GM12878 (cell line): Measurements from ENCODE around the gene ZNF827. TPM values are rescaled to one million over a fixed set of nuclear protein-coding genes. Genes with fewer than 3 reads are reported as not detected.

ENCODE experiments used
- ATAC-seq: fragments of 200-7000 bp; cut with Tn5 transposase; 3 replicates; pipeline ENCODE4 v1.9.1; 2020; ENCODE audit warnings: mild to moderate bottlenecking, moderate library complexity
- BruUV-seq: library from RNA; stranded (reverse); fragments of 400-500 nt; replicated peaks from 2 replicates; lab custom pipeline; 2021; lab: Mats Ljungman, UMichigan
- CTCF ChIA-PET: fragments of 300-600 bp; sonication (Branson Sonifier 250); formaldehyde crosslinking; extraction: SDS; loops from one replicate; lab custom pipeline; 2021; ENCODE audit warnings: inconsistent platforms; lab: Yijun Ruan, JAX
- POLR2A ChIA-PET: fragments of 350-600 bp; formaldehyde crosslinking; extraction: SDS; loops from one replicate; lab custom pipeline; 2021; ENCODE audit warnings: inconsistent platforms; lab: Charles Lee
- RAD21 ChIA-PET: fragments of 300-600 bp; sonication (Branson Sonifier 250); formaldehyde crosslinking; loops from one replicate; lab custom pipeline; 2023; ENCODE audit warnings: antibody characterized with exemption; ENCODE audit not compliant: unreplicated experiment; lab: Charles Lee
- SMC1A ChIA-PET: fragments of 300-600 bp; sonication (Branson Sonifier 250); formaldehyde crosslinking; loops from one replicate; lab custom pipeline; 2023; ENCODE audit not compliant: unreplicated experiment, uncharacterized antibody; lab: Charles Lee
- DNase-seq: peaks from one replicate; pipeline ENCODE4 v3.0.0-alpha.2; 2011; ENCODE audit warnings: low read depth, low spot score
- FAIRE-seq: peaks from 3 replicates; lab custom pipeline; 2011; peaks lifted over from hg19 to GRCh38; lab: Jason Lieb, UNC
- H2AFZ ChIP-seq: 2 replicates; pipeline ENCODE4 v1.6.0; 2011; ENCODE audit warnings: low read depth, low read length, control low read depth; ENCODE audit not compliant: control insufficient read depth
- H3K27ac ChIP-seq: 2 replicates; pipeline ENCODE4 v1.5.1; 2011; ENCODE audit warnings: control low read depth; ENCODE audit not compliant: control insufficient read depth, insufficient read depth
- H3K27me3 ChIP-seq, 2 experiments: replicated peaks in 1 of 2; 2 replicates each; pipeline versions ENCODE4 v1.6.0 to v1.6.1; 2011; ENCODE audit warnings: low read length in 1 of 2; ENCODE audit not compliant: control insufficient read depth in 2 of 2, insufficient read depth in 2 of 2
- H3K36me3 ChIP-seq, 2 experiments: 2 replicates each; pipeline ENCODE4 v1.5.1; 2011; ENCODE audit warnings: low read length in 1 of 2; ENCODE audit not compliant: control insufficient read depth in 2 of 2, insufficient read depth in 2 of 2
- H3K4me1 ChIP-seq: 2 replicates; pipeline ENCODE4 v1.6.1; 2011; ENCODE audit warnings: mild to moderate bottlenecking, low read length, moderate library complexity, mixed read lengths; ENCODE audit not compliant: control insufficient read depth, insufficient read depth
- H3K4me2 ChIP-seq: 2 replicates; pipeline ENCODE4 v1.6.0; 2011; ENCODE audit warnings: control low read depth; ENCODE audit not compliant: control insufficient read depth, insufficient read depth
- H3K4me3 ChIP-seq: fragments of 200-600 bp; sonication (generic); 2 replicates; pipeline ENCODE4 v1.5.1; 2016
- H3K79me2 ChIP-seq: 2 replicates; pipeline ENCODE4 v1.6.0; 2011; ENCODE audit warnings: low read length; ENCODE audit not compliant: control insufficient read depth, insufficient read depth
- H3K9ac ChIP-seq: 2 replicates; pipeline ENCODE4 v1.8.0; 2011; ENCODE audit warnings: low read length, control low read depth, mixed read lengths; ENCODE audit not compliant: control insufficient read depth, insufficient read depth
- H3K9me3 ChIP-seq: replicated peaks from 3 replicates; pipeline ENCODE4 v1.5.1; 2011; ENCODE audit warnings: mild to moderate bottlenecking, low read length; ENCODE audit not compliant: control insufficient read depth, insufficient read depth
- H4K20me1 ChIP-seq: 2 replicates; pipeline ENCODE4 v1.6.0; 2011; ENCODE audit not compliant: control insufficient read depth, insufficient read depth
- ATF7 ChIP-seq: fragments of 450-650 bp; IDR thresholded peaks from 2 replicates; pipeline ENCODE4 v1.6.1; 2016; ENCODE audit warnings: low read depth, mild to moderate bottlenecking
- BACH1 ChIP-seq: fragments of 450-650 bp; IDR thresholded peaks from 2 replicates; pipeline ENCODE4 v1.6.1; 2017; ENCODE audit warnings: mild to moderate bottlenecking, borderline replicate concordance
- BHLHE40 ChIP-seq, 2 experiments: fragments of 450-650 bp in 1 of 2; IDR thresholded peaks; 2 replicates each; pipeline ENCODE4 v1.6.1; 2011 to 2017; ENCODE audit warnings: low read depth in 2 of 2, borderline replicate concordance in 1 of 2, improper control_type of control experiment in 1 of 2, low read length in 1 of 2, mild to moderate bottlenecking in 1 of 2
- CBX3 ChIP-seq: fragments of 200-600 bp; sonication (generic); IDR thresholded peaks from 2 replicates; pipeline ENCODE4 v1.6.1; 2016; ENCODE audit warnings: low read depth, borderline replicate concordance
- GABPA ChIP-seq: IDR thresholded peaks from 2 replicates; pipeline ENCODE4 v1.6.1; 2014; ENCODE audit warnings: antibody characterized with exemption, low read depth, mild to moderate bottlenecking, inconsistent platforms
- HDGF ChIP-seq: fragments of 450-650 bp; IDR thresholded peaks from 2 replicates; pipeline ENCODE4 v1.6.1; 2016; ENCODE audit warnings: antibody characterized with exemption
- JUNB ChIP-seq: IDR thresholded peaks from 2 replicates; pipeline ENCODE4 v1.6.1; 2016; ENCODE audit warnings: antibody characterized with exemption, mild to moderate bottlenecking
- NFIC ChIP-seq: IDR thresholded peaks from 2 replicates; pipeline ENCODE4 v1.6.1; 2012; ENCODE audit warnings: low read depth, mild to moderate bottlenecking, inconsistent platforms, low read length, moderate library complexity
- NFYA ChIP-seq: IDR thresholded peaks from 2 replicates; pipeline ENCODE4 v1.6.1; 2011; ENCODE audit warnings: low read depth, mild to moderate bottlenecking, low read length, improper control_type of control experiment, borderline replicate concordance
- PML ChIP-seq: IDR thresholded peaks from 2 replicates; pipeline ENCODE4 v1.6.1; 2012; ENCODE audit warnings: low read length, inconsistent platforms
- POLR2A ChIP-seq: IDR thresholded peaks from 2 replicates; pipeline ENCODE4 v1.6.1; 2011; ENCODE audit warnings: low read depth, mild to moderate bottlenecking, low read length
- RAD21 ChIP-seq: IDR thresholded peaks from 2 replicates; pipeline ENCODE4 v1.6.1; 2011; ENCODE audit warnings: mild to moderate bottlenecking, low read depth, low read length, moderate library complexity; ENCODE audit not compliant: insufficient read depth
- STAT1 ChIP-seq: fragments of 450-650 bp; conservative IDR thresholded peaks from 2 replicates; pipeline ENCODE4 v1.6.1; 2014; ENCODE audit warnings: antibody characterized with exemption, mild to moderate bottlenecking
- SUPT20H ChIP-seq: IDR thresholded peaks from 2 replicates; pipeline ENCODE4 v1.6.1; 2011; ENCODE audit warnings: low read depth, mild to moderate bottlenecking, low read length, moderate library complexity, borderline replicate concordance; ENCODE audit not compliant: control insufficient read depth
- WGBS: methylation state at CpG from one replicate; pipeline ENCODE4 v1.1.6; 2016; ENCODE audit warnings: low lambda C conversion rate; ENCODE audit not compliant: insufficient replicate concordance, insufficient coverage; ENCODE audit errors: missing lambda C conversion rate; 5-methylcytosine and 5-hydroxymethylcytosine counted together
- in situ Hi-C: fragments of 300-500 bp; cut with MboI; formaldehyde crosslinking; loops from 9 replicates; pipeline ENCODE4 v1.14.3; 2018; ENCODE audit warnings: mixed read lengths
- intact Hi-C: fragments of 100-400 bp; cut with micrococcal nuclease; formaldehyde crosslinking; loops from one replicate; pipeline ENCODE4 v1.14.2; 2022; ENCODE audit not compliant: unreplicated experiment
- polyA plus RNA-seq, 11 experiments: library from polyadenylated mRNA; depleted of rRNA in 4 of 11; unstranded in 6 of 11; stranded (reverse) in 5 of 11; fragments of >200 nt; fragmentation: Nextera tagmentation in 4 of 11; fragmentation: Illumina TruSeq in 1 of 11; extraction: Ambion mirVana in 4 of 11; extraction: Trizol in 1 of 11; gene quantifications; 1 replicate in 1 of 11; 2 replicates in 10 of 11; pipeline versions ENCODE4 v1.2.1 to v1.2.3, GENCODE V29; 2011 to 2016; ENCODE audit warnings: inconsistent platforms in 2 of 11, missing spikeins in 2 of 11, low read depth in 1 of 11
- total RNA-seq, 4 experiments: library from RNA; depleted of rRNA in 3 of 4; stranded (reverse); fragments of >200 nt in 3 of 4; fragmentation: Illumina TruSeq in 1 of 4; extraction: Trizol in 1 of 4; gene quantifications; 2 replicates each; pipeline versions ENCODE4 v1.2.1 to v1.2.3, GENCODE V29; 2013 to 2021
- TF ChIP-seq, protein P1 (sequence below): fragments of 450-650 bp; formaldehyde crosslinking; IDR thresholded peaks from 2 replicates; pipeline ENCODE4 v1.4.0; 2022; ENCODE audit warnings: mild to moderate bottlenecking, moderate library complexity

ZNF827 gene
- total and polyA plus RNA-seq, 10 of the 15 experiments (the other 5 are each of a cell fraction or from before 2014, with no cell fraction given) = 3.8 to 31.5 (median 13.6) TPM

DNA sequence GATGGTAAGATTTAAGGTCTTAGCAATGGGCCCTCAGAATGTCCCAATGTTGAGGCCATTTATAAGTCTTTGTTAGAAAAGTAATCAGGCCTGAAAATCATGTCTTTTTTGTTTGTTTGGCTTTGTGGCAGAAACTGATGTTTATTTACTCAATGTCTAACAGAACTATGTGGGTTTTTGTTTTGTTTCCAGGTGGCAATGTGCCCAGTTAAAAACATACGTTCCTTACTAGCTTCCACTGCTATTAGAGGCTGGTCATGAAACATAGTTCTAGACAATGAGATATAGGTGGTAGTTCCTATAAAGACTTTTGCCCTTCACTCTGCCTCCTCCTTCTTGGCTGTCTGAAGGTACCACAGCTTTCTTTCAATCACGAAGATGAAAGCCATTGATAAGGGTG lies 149.9 kb downstream of the ZNF827 start:
- Histone ChIP-seq H3K4me1 (no peaks in the 10 kb centered on the region), H3K9ac (no peak overlapping the region), H3K79me2 (no peaks in the 10 kb centered on the region), H3K27me3 (no peaks in the 10 kb centered on the region), H2AFZ (no peak overlapping the region), H3K4me2 (no peak overlapping the region), H4K20me1 (no peaks in the 10 kb centered on the region), H3K4me3 (no peak overlapping the region), H3K27ac (no peak overlapping the region), H3K36me3 (peaks cover 0 to 19% of the 10 kb centered on the region in 2 experiments; a peak in 2 of 4 replicates), H3K9me3 (peaks cover 6% of the 10 kb centered on the region; the same call in 2 of the 3 replicates)
- POLR2A ChIA-PET = no interaction called here
- no peak for FAIRE-seq
- RAD21 ChIA-PET = interaction anchor here (1.2 kb wide), 1 partner anchor 68 kb away, joined by 3 read pairs; no protein-coding TSS in a partner anchor
- 98% methylated on average over 2 of the region's 2 CpGs for WGBS
- BruUV-seq = no TSS peak
- in situ Hi-C loops = no loop called here
- DNase-seq = no peak
- TF ChIP-seq NFIC (no peak), JUNB (no peak)
- SMC1A ChIA-PET = interaction anchor here (1.0 to 1.3 kb wide), 2 partner anchors 10 to 18 kb away, joined by 3 read pairs; no protein-coding TSS in a partner anchor
- intact Hi-C loops = no loop called here
- no peak for ATAC-seq
- CTCF ChIA-PET = interaction anchor here (1.3 to 1.4 kb wide), 2 partner anchors 12 to 156 kb away, joined by 3 to 4 read pairs; no protein-coding TSS in a partner anchor

DNA sequence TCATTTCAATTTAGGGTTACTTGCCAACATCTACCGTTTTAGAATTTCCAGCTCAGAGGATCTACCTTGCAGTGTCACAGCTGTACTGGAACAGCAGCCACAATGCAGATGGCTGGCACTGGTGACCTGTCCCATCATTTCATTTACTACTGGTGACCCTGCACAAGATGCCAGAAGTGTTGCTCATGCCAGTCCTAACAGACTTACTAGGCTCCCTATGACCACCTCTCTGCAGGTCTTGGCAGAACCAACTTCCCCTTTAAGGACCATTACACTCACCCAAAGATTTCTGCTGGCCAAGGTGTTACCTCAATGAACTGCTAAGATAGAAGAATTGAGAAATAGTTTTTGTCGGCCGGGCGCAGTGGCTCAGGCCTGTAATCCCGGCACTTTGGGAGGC lies 151.8 kb downstream of the ZNF827 start:
- 100% methylated on average over 5 of the region's 5 CpGs for WGBS
- no peaks in the 10 kb centered on the region for H3K79me2 ChIP-seq
- ChIA-PET CTCF (interaction anchor here (0.9 kb wide), 1 partner anchor 10 kb away, joined by 3 read pairs; no protein-coding TSS in a partner anchor), SMC1A (no interaction called here), POLR2A (interaction anchor here (0.6 to 0.7 kb wide), 3 partner anchors 10 to 615 kb away, joined by 4 to 8 read pairs (median 5); no protein-coding TSS in a partner anchor), RAD21 (no interaction called here)
- H3K9me3 ChIP-seq = peaks cover 6% of the 10 kb centered on the region; the same call in 2 of the 3 replicates
- in situ Hi-C loops = no loop called here
- H4K20me1 ChIP-seq = no peaks in the 10 kb centered on the region
- no peak overlapping the region for H3K4me3 ChIP-seq
- H3K4me2 ChIP-seq = no peak overlapping the region
- peaks cover 2 to 16% of the 10 kb centered on the region in 2 experiments; a peak in 2 of 4 replicates for H3K36me3 ChIP-seq
- intact Hi-C loops = no loop called here
- H3K27ac ChIP-seq = no peak overlapping the region
- ATAC-seq (no peak), FAIRE-seq (no peak), DNase-seq (no peak)
- H3K27me3 ChIP-seq = no peaks in the 10 kb centered on the region
- H2AFZ ChIP-seq = no peak overlapping the region
- no TSS peak for BruUV-seq
- no peaks in the 10 kb centered on the region for H3K4me1 ChIP-seq
- no peak overlapping the region for H3K9ac ChIP-seq
- TF ChIP-seq ATF7 (no peak), RAD21 (no peak), BACH1 (no peak), CBX3 (no peak), SUPT20H (no peak), POLR2A (no peak), PML (no peak), NFYA (no peak), STAT1 (no peak), BHLHE40 (IDR thresholded peaks at IDR 0.05; ENCODE audit: borderline replicate concordance in 1 of 2, low read depth in 2 of 2, low read length in 1 of 2) (no peak), HDGF (no peak), GABPA (no peak)
- TF ChIP-seq, protein P1, sequence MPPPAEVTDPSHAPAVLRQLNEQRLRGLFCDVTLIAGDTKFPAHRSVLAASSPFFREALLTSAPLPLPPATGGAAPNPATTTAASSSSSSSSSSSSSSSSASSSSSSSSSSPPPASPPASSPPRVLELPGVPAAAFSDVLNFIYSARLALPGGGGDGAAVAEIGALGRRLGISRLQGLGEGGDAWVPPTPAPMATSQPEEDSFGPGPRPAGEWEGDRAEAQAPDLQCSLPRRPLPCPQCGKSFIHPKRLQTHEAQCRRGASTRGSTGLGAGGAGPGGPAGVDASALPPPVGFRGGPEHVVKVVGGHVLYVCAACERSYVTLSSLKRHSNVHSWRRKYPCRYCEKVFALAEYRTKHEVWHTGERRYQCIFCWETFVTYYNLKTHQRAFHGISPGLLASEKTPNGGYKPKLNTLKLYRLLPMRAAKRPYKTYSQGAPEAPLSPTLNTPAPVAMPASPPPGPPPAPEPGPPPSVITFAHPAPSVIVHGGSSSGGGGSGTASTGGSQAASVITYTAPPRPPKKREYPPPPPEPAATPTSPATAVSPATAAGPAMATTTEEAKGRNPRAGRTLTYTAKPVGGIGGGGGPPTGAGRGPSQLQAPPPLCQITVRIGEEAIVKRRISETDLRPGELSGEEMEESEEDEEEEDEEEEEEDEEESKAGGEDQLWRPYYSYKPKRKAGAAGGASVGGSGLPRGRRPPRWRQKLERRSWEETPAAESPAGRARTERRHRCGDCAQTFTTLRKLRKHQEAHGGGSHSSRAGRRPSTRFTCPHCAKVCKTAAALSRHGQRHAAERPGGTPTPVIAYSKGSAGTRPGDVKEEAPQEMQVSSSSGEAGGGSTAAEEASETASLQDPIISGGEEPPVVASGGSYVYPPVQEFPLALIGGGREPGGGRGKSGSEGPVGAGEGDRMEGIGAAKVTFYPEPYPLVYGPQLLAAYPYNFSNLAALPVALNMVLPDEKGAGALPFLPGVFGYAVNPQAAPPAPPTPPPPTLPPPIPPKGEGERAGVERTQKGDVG (CRISPR knock-in tag) = no peak
